Mesenteric fat pad (tissue), 1 donor: Measurements from ENCODE around the gene RFT1. TPM values are rescaled to one million over a fixed set of nuclear protein-coding genes. Genes with fewer than 3 reads are reported as not detected.
"Not testable (repeated sequence)": the region's sequence is repeated elsewhere in the genome, so short reads cannot be mapped to it uniquely, and the experiment has no call there.

Experiments used
- DNase-seq: peaks from one replicate; pipeline ENCODE4 v3.0.0-alpha.2; 2020; ENCODE audit warnings: low spot score
- total RNA-seq: library from RNA; stranded (reverse); fragmentation: NEBNext Ultra II Directional; extraction: Animal tissue kit (Norgen Biotek cat#: 25700); gene quantifications from one replicate; pipeline ENCODE4 v1.2.1, GENCODE V29; 2021
- donor health status: DM: yes; HTN: yes; CAD: no.

Gene RFT1
- total RNA-seq, 1 donor from 2014 or later = 19.1 TPM

DNA sequence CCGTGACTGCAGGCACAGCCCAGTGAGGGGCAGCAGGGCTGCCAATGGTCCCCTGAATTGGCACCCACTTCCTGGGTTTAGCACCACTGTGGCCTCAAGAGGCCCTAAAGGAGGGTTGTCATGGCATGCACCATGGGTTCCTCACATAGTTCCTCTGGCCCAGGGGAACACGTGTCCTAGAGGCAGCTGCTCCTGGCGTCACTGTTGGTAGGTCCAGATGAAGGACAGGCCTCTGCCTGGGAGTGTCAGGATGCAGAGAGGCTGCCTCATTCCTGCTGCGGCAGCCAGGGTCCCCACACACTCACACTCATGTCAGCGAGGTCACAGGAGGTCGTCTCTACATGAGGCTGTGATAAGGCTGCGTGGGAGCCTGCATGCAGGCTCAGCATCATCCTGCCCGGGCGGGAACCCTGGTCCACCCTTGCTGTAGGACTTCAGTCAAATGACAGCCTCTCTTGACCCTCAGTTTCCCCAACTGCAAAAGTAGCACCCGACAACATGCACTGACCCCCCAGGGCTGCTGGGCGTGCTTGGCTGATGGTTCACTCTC is 58.3 kb downstream of the RFT1 start:
- peak; percentile 76 for DNase-seq

- DNase-seq = peak; percentile 72
Observed at GRCh38 chr3:53069422-53070068, 60.7 kb downstream of the RFT1 start.

DNA sequence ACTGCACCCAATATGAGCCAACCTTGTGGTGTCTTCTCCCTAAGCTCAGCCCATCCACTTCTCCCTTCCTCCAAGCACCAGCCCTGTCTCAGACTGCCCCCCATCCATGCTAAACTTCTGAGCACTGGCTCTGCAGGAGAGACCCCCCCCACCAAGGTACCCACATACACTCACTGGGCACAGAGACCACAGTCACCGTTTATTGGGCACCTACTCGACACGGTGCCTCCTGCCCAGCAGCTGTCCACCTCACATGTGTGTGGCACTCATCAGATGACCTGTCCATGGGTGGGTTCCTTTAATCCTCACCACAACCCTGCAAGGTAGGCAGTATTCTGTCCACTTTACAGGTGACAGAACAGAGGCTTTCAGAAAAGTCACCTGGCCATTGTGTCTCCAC is 62.1 kb downstream of the RFT1 start:
- peak; percentile 64 for DNase-seq

GRCh38 chr3:53067567-53067966 is 62.7 kb downstream of the RFT1 start:
- peak; percentile 41 for DNase-seq

DNA sequence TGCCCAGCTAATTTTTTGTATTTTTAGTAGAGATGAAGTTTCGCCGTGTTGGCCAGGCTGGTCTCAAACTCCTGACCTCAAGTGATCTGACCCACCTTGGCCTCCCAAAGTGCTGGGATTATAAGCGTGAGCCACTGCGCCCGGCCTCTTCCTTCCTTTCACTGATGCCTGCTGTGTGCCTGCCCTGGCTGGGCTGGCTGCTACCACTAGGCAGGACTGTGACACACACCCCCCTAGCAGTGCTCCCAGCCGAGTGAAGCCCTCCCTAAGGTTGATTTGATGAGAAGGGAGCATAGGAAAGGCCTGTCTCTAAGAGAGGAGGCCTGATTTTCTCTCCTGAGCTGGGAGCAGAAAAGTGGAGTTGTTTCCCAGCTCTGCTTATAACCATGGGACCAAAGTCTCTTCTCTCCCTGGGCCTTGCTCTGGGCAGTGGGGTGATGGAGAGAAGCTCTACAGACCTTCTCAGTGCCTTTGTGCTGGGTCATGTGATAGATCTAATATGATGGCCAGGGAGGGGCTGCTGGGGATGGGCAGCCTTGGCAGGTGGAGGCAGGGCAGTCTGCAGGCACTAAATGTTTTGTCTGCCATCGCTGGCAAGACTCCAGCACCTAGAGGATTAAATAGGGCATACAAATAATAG is 64.3 kb downstream of the RFT1 start:
- DNase-seq = peak; percentile 60

DNA sequence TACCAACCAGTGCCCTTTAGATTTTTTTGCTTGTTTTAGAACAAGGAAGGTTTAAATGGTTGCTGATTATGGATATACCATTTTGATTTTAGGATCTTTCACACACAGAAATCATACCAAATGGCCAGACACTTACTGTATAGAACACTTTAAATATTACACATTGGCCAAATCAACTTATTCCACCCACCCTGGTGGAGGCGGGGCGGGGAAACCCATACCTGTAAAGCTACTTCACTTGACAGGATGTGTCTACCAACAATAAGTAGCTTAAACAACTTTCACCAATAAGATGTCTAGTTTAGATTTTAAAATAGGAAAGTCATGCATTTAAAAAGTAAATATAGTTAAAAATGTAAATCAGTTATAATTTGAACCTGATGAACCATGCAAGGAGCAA is 67.3 kb downstream of the RFT1 start:
- DNase-seq = no peak

GRCh38 chr3:53056442-53056841 is 73.8 kb downstream of the RFT1 start:
- no peak for DNase-seq

DNA sequence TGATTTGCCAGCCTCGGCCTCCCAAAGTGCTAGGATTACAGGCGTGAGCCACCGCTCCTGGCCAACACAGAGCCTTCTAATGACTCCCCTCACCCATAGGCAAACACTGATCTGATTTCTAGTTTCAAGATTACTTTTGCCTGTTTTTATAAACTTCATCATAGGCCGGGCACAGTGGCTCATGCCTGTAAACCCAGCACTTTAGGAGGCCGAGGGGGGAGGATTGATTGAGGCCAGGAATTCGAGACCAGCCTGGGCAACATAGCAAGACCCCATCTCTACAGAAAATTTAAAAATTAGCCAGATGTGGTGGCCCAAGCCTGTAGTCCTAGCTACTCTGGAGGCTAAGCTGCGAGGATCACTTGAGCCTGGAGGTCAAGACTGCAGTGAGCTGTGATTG is 76.0 kb downstream of the RFT1 start:
- DNase-seq = not testable (repeated sequence)

DNA sequence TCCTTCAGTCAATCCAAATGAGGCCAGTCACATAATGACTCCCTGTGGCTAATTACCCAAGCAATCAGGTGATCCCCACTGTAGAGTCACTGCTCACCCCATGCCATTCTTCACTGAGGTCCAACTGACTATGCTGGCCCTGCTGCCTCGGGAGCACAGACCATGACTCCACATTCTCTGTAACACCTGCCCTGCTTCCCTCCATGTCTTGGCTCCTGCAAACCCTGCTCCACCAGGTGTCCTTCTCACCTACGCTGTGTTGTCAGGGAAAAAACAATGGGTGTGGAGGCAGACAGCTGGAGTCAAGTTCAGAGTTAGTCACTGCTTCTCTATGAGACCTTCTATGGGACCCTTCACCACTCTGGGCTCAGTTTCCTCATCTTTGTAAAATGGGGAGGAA is 78.3 kb downstream of the RFT1 start:
- no peak for DNase-seq

GRCh38 chr3:53049987-53050386 is 80.2 kb downstream of the RFT1 start:
- no peak for DNase-seq

DNA sequence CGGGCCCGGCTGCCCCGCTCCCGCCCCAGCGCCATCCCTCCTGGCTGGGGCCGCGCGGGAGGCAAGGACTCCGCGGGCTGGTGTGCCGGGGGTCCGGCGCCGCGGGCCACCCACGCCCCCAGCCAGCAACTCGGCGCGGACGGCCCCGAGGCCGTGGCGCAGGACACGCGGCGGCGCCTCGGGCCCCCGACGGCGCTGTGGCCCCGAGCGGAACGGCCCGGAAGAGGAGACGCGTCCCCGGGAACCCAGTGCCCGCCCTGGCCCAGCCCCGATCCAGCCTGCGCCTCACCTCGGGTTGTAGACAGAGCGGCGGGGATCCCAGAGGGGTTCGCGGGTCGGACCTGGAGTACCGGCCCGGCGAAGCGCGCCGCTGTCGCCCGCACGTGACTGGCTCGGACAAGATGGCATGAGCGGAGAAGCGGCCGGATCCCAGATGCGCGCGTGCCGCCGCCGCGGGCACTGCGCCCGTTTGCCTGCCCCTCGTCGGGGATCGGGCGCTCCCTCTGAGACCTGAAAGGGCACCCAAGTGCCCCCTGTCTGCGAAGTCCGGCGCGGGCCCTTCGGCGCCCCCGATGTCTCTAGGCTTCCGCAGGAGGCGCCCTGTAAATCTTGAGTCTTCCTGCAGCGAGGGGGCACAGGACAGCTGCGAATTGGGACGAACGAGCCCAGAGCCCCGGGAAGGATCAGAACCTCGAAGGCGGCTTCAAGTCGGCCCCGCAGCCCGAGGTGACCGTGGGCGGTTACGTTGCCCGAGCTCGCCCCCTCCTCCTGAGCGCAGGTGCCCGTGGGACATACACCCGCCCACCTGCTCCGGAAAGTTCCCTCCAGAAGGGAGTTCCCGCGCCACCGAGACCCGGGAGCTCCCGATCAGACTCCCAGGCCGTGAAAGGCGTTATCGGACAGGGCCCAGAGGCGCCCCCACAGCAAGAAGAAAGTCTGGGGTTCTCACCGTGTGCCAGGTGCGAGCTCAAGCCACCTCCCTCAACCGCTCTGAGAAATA is 83.8 kb downstream of the RFT1 start:
- no peak for DNase-seq

DNA sequence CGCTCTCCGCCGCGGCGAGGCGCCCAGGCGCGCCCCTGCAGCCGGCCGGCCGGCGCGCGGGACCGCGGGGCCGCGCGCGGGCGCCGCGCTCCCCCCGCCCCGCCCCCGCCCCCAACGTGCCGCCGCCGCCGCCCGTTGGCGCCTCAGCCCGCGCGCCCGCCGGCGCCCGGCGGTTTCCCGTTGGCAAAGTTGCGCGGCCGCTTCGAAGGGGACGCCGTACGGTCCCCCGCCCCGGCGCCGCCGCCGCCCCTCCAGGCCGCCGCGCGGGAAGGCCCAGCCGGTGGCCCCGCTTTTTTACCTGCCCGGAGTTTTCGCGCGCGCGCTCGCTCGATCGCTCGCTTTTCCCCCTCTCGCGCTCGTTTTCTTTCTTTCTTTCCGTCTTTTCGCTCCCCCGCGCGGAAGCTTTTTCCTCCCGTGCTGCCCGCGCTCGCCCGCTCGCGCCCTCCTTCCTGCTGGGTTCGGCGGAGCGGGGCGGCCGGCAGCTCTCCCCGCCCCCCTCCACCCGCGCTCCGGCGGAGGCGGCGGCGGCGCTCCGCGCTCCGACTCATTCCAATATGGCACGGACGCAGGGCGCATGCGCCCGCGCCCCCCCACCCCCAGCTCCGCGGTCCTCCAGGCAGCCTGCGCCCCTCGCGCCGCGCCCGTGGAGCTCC is 84.6 kb downstream of the RFT1 start, which contains the start of gene SFMBT1:
SFMBT1 (minus strand) TSS at position 556 of the 653 bp plus-strand sequence. CDS start 76,945 bp downstream, outside the sequence.
- no peak for DNase-seq

- DNase-seq = no peak
Observed at GRCh38 chr3:53044711-53045517, 85.3 kb downstream of the RFT1 start.

DNA sequence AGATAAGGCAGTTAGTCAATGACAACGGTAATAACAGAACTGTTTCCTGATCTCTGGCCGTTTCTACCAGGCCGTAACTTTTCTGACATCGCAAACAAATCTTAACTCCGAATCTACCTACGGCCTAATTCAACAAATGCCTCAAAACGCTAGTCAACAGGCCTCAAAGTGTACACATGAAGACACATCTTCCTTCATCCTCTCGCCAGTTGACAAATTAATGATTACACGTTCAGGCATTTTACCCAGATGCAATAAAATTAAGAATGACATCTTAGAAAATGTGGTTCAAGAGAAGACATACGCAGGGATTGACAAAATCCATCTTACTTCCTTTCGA is 85.9 kb downstream of the RFT1 start:
- DNase-seq = no peak

DNA sequence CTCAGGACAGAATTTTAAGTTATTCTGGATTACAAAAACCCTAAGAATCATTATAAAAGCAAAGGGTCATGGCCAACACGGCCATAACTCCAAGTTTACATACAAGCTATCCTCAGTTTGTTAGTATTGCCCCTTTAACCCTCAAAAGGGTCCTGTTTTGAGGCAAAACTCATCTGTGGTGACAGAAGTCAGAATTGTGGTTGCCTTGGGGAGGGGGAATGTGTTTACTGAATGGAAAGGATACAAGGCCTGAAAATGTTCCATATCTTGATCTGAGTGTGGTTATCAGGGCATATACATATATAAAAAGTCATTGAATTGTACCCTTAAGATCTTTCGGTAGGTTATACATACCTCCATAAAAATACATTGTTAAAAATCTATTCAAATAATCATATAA is 86.5 kb downstream of the RFT1 start:
- DNase-seq = no peak

GRCh38 chr3:53042651-53043050 is 87.6 kb downstream of the RFT1 start:
- DNase-seq = no peak

- no peak for DNase-seq
Observed at GRCh38 chr3:53040351-53040820, 89.8 kb downstream of the RFT1 start.

GRCh38 chr3:53039376-53039752 is 90.9 kb downstream of the RFT1 start:
- no peak for DNase-seq

- no peak for DNase-seq
Observed at GRCh38 chr3:53038679-53039375, 91.4 kb downstream of the RFT1 start.
